H9 (cell line): ENCODE data around the gene IGF1R. TPM values are rescaled to one million over a fixed set of nuclear protein-coding genes. Genes with fewer than 3 reads are reported as not detected.
A peak's percentile ranks its signal among the peaks of the same experiment; 100 is the strongest.

ENCODE experiments used
- DNase-seq: peaks from one replicate; pipeline ENCODE4 v3.0.0-alpha.2; 2017
- H2AFZ ChIP-seq: one replicate; pipeline ENCODE4 v1.6.1; 2013; ENCODE audit warnings: mild to moderate bottlenecking, low read length, control low read depth, moderate library complexity
- H2AK5ac ChIP-seq: 2 replicates; pipeline ENCODE4 v1.6.1; 2013; ENCODE audit warnings: low read length, control low read depth, mixed read lengths; ENCODE audit not compliant: insufficient read length
- H2BK120ac ChIP-seq: one replicate; pipeline ENCODE4 v1.6.1; 2013; ENCODE audit warnings: low read depth, mild to moderate bottlenecking, low read length, control low read depth, inconsistent platforms; ENCODE audit not compliant: poor library complexity, severe bottlenecking
- H2BK12ac ChIP-seq: 2 replicates; pipeline ENCODE4 v1.6.1; 2013; ENCODE audit warnings: low read length, control low read depth, mixed read lengths, low read depth; ENCODE audit not compliant: insufficient read length
- H2BK15ac ChIP-seq: 2 replicates; pipeline ENCODE4 v1.6.1; 2013; ENCODE audit warnings: low read depth, low read length, control low read depth
- H2BK20ac ChIP-seq: one replicate; pipeline ENCODE4 v1.6.1; 2013; ENCODE audit warnings: low read depth, mild to moderate bottlenecking, low read length, control low read depth, inconsistent platforms; ENCODE audit not compliant: poor library complexity, severe bottlenecking
- H2BK5ac ChIP-seq: 2 replicates; pipeline ENCODE4 v1.6.1; 2013; ENCODE audit warnings: low read length, control low read depth, mixed read lengths; ENCODE audit not compliant: insufficient read length
- H3K14ac ChIP-seq: 2 replicates; pipeline ENCODE4 v1.6.1; 2013; ENCODE audit warnings: low read length, control low read depth; ENCODE audit not compliant: insufficient read depth
- H3K18ac ChIP-seq: 2 replicates; pipeline ENCODE4 v1.6.1; 2013; ENCODE audit warnings: low read depth, mild to moderate bottlenecking, mixed read lengths, low read length, control low read depth; ENCODE audit not compliant: insufficient read length
- H3K23ac ChIP-seq: 2 replicates; pipeline ENCODE4 v1.6.1; 2013; ENCODE audit warnings: low read length, control low read depth, mixed read lengths, low read depth; ENCODE audit not compliant: insufficient read length
- H3K23me2 ChIP-seq: 2 replicates; pipeline ENCODE4 v1.6.1; 2013; ENCODE audit warnings: low read depth, mild to moderate bottlenecking, mixed read lengths, low read length, control low read depth; ENCODE audit not compliant: insufficient read length, poor library complexity, severe bottlenecking
- H3K27ac ChIP-seq: 2 replicates; pipeline ENCODE4 v1.5.1; 2013; ENCODE audit warnings: low read length, control low read depth, mixed read lengths, low read depth; ENCODE audit not compliant: insufficient read length
- H3K27me3 ChIP-seq: 2 replicates; pipeline ENCODE4 v1.6.1; 2013; ENCODE audit warnings: low read length, control low read depth, inconsistent platforms; ENCODE audit not compliant: insufficient read depth
- H3K4ac ChIP-seq: 2 replicates; pipeline ENCODE4 v1.6.1; 2013; ENCODE audit warnings: low read depth, mild to moderate bottlenecking, control low read depth, inconsistent platforms, low read length, moderate library complexity
- H3K4me1 ChIP-seq: 2 replicates; pipeline ENCODE4 v1.6.1; 2013; ENCODE audit warnings: low read length, control low read depth, inconsistent platforms; ENCODE audit not compliant: insufficient read depth
- H3K4me2 ChIP-seq: 2 replicates; pipeline ENCODE4 v1.6.1; 2013; ENCODE audit warnings: low read length, control low read depth, mixed read lengths; ENCODE audit not compliant: insufficient read length, insufficient read depth
- H3K56ac ChIP-seq: 2 replicates; pipeline ENCODE4 v1.6.1; 2013; ENCODE audit warnings: low read depth, mild to moderate bottlenecking, mixed read lengths, low read length, control low read depth; ENCODE audit not compliant: insufficient read length
- H3K79me1 ChIP-seq: 2 replicates; pipeline ENCODE4 v1.6.1; 2013; ENCODE audit warnings: low read depth, mild to moderate bottlenecking, moderate library complexity, low read length, control low read depth, inconsistent platforms; ENCODE audit not compliant: insufficient read depth, poor library complexity, severe bottlenecking
- H3K79me2 ChIP-seq: 2 replicates; pipeline ENCODE4 v1.6.1; 2013; ENCODE audit warnings: low read length, control low read depth, inconsistent platforms; ENCODE audit not compliant: insufficient read depth
- H3K9ac ChIP-seq: 2 replicates; pipeline ENCODE4 v1.6.1; 2013; ENCODE audit warnings: low read length, control low read depth, mixed read lengths; ENCODE audit not compliant: insufficient read length; ENCODE audit errors: extremely low read depth
- H3K9me3 ChIP-seq: one replicate; pipeline ENCODE4 v1.6.1; 2013; ENCODE audit warnings: low read depth, low read length, inconsistent platforms; ENCODE audit not compliant: control insufficient read depth
- H3T11ph ChIP-seq: one replicate; pipeline ENCODE4 v1.6.1; 2013; ENCODE audit warnings: mild to moderate bottlenecking, low read length, control low read depth, inconsistent platforms
- H4K20me1 ChIP-seq: one replicate; pipeline ENCODE4 v1.6.1; 2013; ENCODE audit not compliant: control insufficient read depth, insufficient read length, insufficient read depth
- H4K5ac ChIP-seq: 2 replicates; pipeline ENCODE4 v1.6.1; 2013; ENCODE audit warnings: low read depth, mild to moderate bottlenecking, mixed read lengths, low read length, control low read depth; ENCODE audit not compliant: insufficient read length
- H4K8ac ChIP-seq: replicated peaks from 2 replicates; pipeline ENCODE4 v1.6.1; 2013; ENCODE audit warnings: low read length, control low read depth, mixed read lengths, low read depth; ENCODE audit not compliant: insufficient read length
- H4K91ac ChIP-seq: 2 replicates; pipeline ENCODE4 v1.6.1; 2013; ENCODE audit warnings: low read depth, mild to moderate bottlenecking, moderate library complexity, mixed read lengths, low read length, control low read depth; ENCODE audit not compliant: insufficient read length
- H3K27ac Mint-ChIP-seq, 3 experiments: 2 replicates in 2 of 3; 3 replicates in 1 of 3; pipeline ENCODE4 v1.8.0; 2020 to 2021; ENCODE audit warnings: mixed read lengths in 3 of 3, mild to moderate bottlenecking in 1 of 3, moderate library complexity in 1 of 3
- H3K27me3 Mint-ChIP-seq: 2 replicates; pipeline ENCODE4 v1.8.0; 2021; ENCODE audit warnings: low read depth, mild to moderate bottlenecking, moderate library complexity, mixed read lengths
- H3K36me3 Mint-ChIP-seq, 3 experiments: 2 replicates in 2 of 3; 3 replicates in 1 of 3; pipeline ENCODE4 v1.8.0; 2020 to 2021; ENCODE audit warnings: low read depth in 3 of 3, mixed read lengths in 3 of 3; ENCODE audit not compliant: insufficient read depth in 1 of 3
- H3K4me1 Mint-ChIP-seq, 2 experiments: 2 replicates each; pipeline ENCODE4 v1.8.0; 2020; ENCODE audit warnings: mixed read lengths in 2 of 2
- H3K4me3 Mint-ChIP-seq, 2 experiments: 2 replicates in 1 of 2; 3 replicates in 1 of 2; pipeline ENCODE4 v1.8.0; 2020 to 2021; ENCODE audit warnings: mild to moderate bottlenecking in 2 of 2, mixed read lengths in 2 of 2, moderate library complexity in 1 of 2
- H3K9me3 Mint-ChIP-seq, 2 experiments: 2 replicates in 1 of 2; 3 replicates in 1 of 2; pipeline ENCODE4 v1.8.0; 2020; ENCODE audit warnings: mild to moderate bottlenecking in 2 of 2, mixed read lengths in 2 of 2, moderate library complexity in 1 of 2
- WGBS: extraction: QIAGEN DNeasy Blood & Tissue Kit; methylation state at CpG from one replicate; pipeline ENCODE4 v1.1.7; 2013; ENCODE audit warnings: missing lambda C conversion rate, low lambda C conversion rate, mixed read lengths; ENCODE audit not compliant: insufficient read length; ENCODE audit errors: extremely low coverage; 5-methylcytosine and 5-hydroxymethylcytosine counted together
- total RNA-seq: library from RNA; stranded (reverse); gene quantifications from 2 replicates; pipeline ENCODE4 v1.2.1, GENCODE V29; 2021
- TF ChIP-seq, protein P1 (sequence below): fragments of 200-600 bp; sonication (generic); conservative IDR thresholded peaks from 3 replicates; pipeline ENCODE4 v1.8.0; 2021; ENCODE audit warnings: antibody characterized with exemption, mild to moderate bottlenecking

IGF1R gene
- total RNA-seq, 1 experiment from 2014 or later: 70.0 TPM

- Histone ChIP-seq H3K4me1 (peaks cover 3% of the 10 kb centered on the region; the same call in 1 of the 2 replicates), H4K91ac (no peak overlapping the region), H3K18ac (no peak overlapping the region), H2BK120ac (no peak overlapping the region), H3K23ac (no peak overlapping the region), H3K9ac (no peak overlapping the region), H3K9me3 (no peaks in the 10 kb centered on the region), H4K5ac (no peak overlapping the region), H3K23me2 (no peaks in the 10 kb centered on the region), H3K14ac (no peak overlapping the region), H2AFZ (no peak overlapping the region), H3K4me2 (no peak overlapping the region), H3K79me1 (peaks cover 5% of the 10 kb centered on the region), H3K27ac (no peak overlapping the region), H2BK15ac (no peak overlapping the region), H2AK5ac (no peak overlapping the region), H3K4ac (no peak overlapping the region), H3K56ac (no peak overlapping the region), H3K27me3 (no peaks in the 10 kb centered on the region), H4K20me1 (no peaks in the 10 kb centered on the region), H2BK12ac (no peak overlapping the region), H3T11ph (no peak overlapping the region), H2BK20ac (no peak overlapping the region), H3K79me2 (peaks cover 9% of the 10 kb centered on the region; the same call in 1 of the 2 replicates), H2BK5ac (no peak overlapping the region), H4K8ac (no peak overlapping the region)
- WGBS: no CpG with 5 or more reads among the region's 4 CpGs
- Mint-ChIP-seq H3K4me3 (no peak overlapping the region), H3K9me3 (no peaks in the 10 kb centered on the region), H3K4me1 (peaks cover 53 to 58% of the 10 kb centered on the region in 2 experiments), H3K27ac (peak overlapping the region in 1 of 3 experiments; percentile 80; a peak in 2 of 7 replicates), H3K36me3 (peaks cover 0 to 5% (median 0%) of the 10 kb centered on the region in 3 experiments; a peak in 2 of 7 replicates), H3K27me3 (no peaks in the 10 kb centered on the region)
- DNase-seq: no peak
- TF ChIP-seq, protein P1, sequence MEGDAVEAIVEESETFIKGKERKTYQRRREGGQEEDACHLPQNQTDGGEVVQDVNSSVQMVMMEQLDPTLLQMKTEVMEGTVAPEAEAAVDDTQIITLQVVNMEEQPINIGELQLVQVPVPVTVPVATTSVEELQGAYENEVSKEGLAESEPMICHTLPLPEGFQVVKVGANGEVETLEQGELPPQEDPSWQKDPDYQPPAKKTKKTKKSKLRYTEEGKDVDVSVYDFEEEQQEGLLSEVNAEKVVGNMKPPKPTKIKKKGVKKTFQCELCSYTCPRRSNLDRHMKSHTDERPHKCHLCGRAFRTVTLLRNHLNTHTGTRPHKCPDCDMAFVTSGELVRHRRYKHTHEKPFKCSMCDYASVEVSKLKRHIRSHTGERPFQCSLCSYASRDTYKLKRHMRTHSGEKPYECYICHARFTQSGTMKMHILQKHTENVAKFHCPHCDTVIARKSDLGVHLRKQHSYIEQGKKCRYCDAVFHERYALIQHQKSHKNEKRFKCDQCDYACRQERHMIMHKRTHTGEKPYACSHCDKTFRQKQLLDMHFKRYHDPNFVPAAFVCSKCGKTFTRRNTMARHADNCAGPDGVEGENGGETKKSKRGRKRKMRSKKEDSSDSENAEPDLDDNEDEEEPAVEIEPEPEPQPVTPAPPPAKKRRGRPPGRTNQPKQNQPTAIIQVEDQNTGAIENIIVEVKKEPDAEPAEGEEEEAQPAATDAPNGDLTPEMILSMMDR: no peak
Observed at GRCh38 chr15:98842973-98843285, 194.6 kb downstream of the IGF1R start.
